ENCODE results near the gene TSPAN10. TPM values are rescaled to one million over a fixed set of nuclear protein-coding genes. Genes with fewer than 3 reads are reported as not detected.

The TSPAN10 gene
- total RNA-seq, 1 experiment from 2014 or later, result 85.2 TPM

DNA sequence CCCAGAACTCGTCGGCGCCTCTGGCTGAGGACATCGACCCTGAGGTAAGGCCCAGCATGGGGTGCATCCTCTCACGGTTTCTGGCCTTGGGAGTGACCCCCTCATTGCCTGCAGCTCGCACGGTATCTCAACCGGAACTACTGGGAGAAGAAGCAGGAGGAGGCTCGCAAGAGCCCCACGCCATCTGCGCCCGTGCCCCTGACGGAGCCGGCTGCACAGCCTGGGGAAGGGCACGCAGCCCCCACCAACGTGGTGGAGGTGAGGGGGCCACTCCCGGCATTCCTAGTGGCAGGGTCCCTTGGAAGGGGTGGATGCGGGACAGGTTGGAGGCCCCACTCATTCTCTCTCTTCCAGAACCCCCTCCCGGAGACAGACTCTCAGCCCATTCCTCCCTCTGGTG, 57.8 kb downstream of the TSPAN10 start:
- in situ Hi-C loops (cut with HindIII; ENCODE audit: low pct_unique_long_range_greater_than_20kb, low sequenced_read_pairs), result no loop called here
- no peak for DNase-seq (ENCODE audit: low read depth, low spot score)

DNA sequence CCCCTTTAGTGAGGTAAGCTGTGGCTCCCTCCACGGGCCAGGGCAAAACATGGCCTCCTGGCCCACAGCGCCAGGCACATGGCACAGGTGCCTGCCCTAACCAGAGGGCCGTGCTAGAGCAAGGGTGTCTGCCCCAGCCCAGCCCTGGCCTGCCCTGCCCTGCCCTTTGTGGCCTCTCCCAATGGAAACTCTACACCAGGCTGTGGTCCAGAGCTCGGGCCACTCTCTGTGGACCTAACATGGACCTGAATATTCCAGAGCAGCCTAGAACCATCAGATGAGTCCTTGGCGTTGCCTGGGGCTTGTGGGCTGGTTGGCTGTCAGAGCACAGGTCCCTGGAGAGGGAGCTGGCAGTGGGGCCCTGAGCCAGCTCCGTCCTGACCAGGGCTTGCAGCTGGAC, 58.2 kb downstream of the TSPAN10 start:
- no peak for DNase-seq (ENCODE audit: low read depth, low spot score)
- in situ Hi-C loops (cut with HindIII; ENCODE audit: low pct_unique_long_range_greater_than_20kb, low sequenced_read_pairs), result no loop called here

GRCh38 chr17:81695801-81696200, 58.8 kb downstream of the TSPAN10 start:
- DNase-seq (ENCODE audit: low read depth, low spot score), result no peak
- in situ Hi-C loops (cut with HindIII; ENCODE audit: low pct_unique_long_range_greater_than_20kb, low sequenced_read_pairs), result no loop called here

DNA sequence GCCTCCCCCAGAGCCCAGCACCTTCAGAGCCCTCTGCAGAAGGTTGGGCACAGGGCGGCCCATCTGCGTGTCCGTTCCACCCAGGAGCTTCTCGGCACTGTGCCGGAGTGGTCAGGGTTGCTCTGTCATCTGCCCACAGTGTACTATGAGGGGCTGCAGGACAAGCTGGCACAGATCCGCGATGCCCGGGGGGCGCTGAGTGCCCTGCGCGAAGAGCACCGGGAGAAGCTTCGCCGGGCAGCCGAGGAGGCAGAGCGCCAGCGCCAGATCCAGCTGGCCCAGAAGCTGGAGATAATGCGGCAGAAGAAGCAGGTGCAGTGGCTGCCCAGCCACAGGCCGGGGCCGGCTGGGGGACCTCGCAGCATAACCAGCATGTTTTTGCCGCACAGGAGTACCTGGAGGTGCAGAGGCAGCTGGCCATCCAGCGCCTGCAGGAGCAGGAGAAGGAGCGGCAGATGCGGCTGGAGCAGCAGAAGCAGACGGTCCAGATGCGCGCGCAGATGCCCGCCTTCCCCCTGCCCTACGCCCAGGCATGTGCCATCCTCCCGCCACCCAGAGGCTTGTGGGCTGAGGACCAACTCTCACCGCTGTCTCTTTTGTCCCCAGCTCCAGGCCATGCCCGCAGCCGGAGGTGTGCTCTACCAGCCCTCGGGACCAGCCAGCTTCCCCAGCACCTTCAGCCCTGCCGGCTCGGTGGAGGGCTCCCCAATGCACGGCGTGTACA, 59.4 kb downstream of the TSPAN10 start:
- in situ Hi-C loops (cut with HindIII; ENCODE audit: low pct_unique_long_range_greater_than_20kb, low sequenced_read_pairs), result no loop called here
- DNase-seq (ENCODE audit: low read depth, low spot score), result no peak

DNA sequence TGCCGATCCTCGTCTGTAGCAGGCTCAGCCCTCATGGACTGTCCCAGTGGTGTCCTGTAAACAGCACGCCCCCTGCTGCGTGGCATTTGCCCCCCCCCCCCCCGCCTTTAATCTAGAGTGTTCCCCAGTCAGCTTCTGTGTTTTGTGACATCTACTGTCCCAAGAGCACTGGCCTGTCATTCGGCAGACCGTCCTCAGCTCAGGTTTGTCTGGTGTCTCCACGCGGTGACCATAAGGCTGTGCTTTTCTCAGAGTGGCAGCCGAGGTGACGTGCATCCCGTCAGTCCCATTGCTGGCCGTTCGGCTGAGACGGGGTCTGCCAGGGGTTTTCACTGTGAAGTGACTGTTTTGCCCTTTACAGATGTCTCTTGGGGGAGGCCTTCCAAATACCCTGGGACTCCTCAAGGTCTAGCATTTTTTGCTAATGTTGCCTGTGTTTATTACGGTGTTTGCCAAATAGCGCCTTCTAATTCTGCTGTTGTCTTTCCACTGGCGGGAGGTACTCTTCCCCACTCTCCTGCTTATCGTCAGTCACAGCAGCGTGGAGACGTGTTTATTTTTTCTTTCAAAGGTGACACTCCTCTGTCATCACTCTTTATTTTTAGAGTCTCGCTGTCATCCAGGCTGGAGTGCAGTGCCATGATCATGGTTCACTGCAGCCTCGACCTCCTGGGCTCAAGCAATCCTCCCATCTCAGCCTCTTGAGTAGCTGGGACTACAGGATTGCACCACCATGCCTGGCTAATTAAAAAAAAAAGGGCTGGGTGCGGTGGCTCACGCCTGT, 60.5 kb downstream of the TSPAN10 start:
- in situ Hi-C loops (cut with HindIII; ENCODE audit: low pct_unique_long_range_greater_than_20kb, low sequenced_read_pairs), result no loop called here
- no peak for DNase-seq (ENCODE audit: low read depth, low spot score)

Small RNA genes lying within 50 kb of the gene (small RNA-seq; reads per million reads assigned to genes)
- gene MIR6786, result 0 to 0.19 reads per million in 2 experiments

Other genes starting within 250 kb of the TSPAN10 start
- 15.4 and 19.1 TPM in 2 replicates for gene BAHCC1, start 241.7 kb upstream of the TSPAN10 start, total RNA-seq (2014; rRNA removed; shearing (Covaris generic))
- gene ACTG1, start 124.4 kb upstream of the TSPAN10 start, total RNA-seq (2014; rRNA removed; shearing (Covaris generic)), result 6,652 and 7,362 TPM in 2 replicates
- 0.34 TPM in 1 of 2 replicates, not detected in the other for gene FSCN2, start 108.8 kb upstream of the TSPAN10 start, total RNA-seq (2014; rRNA removed; shearing (Covaris generic))
- 34.0 and 35.0 TPM in 2 replicates for gene FAAP100, start 84.8 kb upstream of the TSPAN10 start, total RNA-seq (2014; rRNA removed; shearing (Covaris generic))
- 139 TPM in 2 replicates for gene NPLOC4, start 84 bp upstream of the TSPAN10 start, total RNA-seq (2014; rRNA removed; shearing (Covaris generic))
- 0.67 TPM in 1 of 2 replicates, not detected in the other for gene PDE6G, start 19.3 kb downstream of the TSPAN10 start, total RNA-seq (2014; rRNA removed; shearing (Covaris generic))
- 96.8 and 106 TPM in 2 replicates for gene OXLD1, start 29.4 kb downstream of the TSPAN10 start, total RNA-seq (2014; rRNA removed; shearing (Covaris generic))
- 52.0 and 56.8 TPM in 2 replicates for gene CCDC137, start 29.5 kb downstream of the TSPAN10 start, total RNA-seq (2014; rRNA removed; shearing (Covaris generic))
- gene ARL16, start 46.6 kb downstream of the TSPAN10 start, total RNA-seq (2014; rRNA removed; shearing (Covaris generic)), result 46.1 and 52.5 TPM in 2 replicates
- 155 and 174 TPM in 2 replicates for gene HGS, start 46.8 kb downstream of the TSPAN10 start, total RNA-seq (2014; rRNA removed; shearing (Covaris generic))
- gene MRPL12, start 66.2 kb downstream of the TSPAN10 start, total RNA-seq (2014; rRNA removed; shearing (Covaris generic)), result 24.9 and 29.5 TPM in 2 replicates
- gene SLC25A10, start 75.1 kb downstream of the TSPAN10 start, total RNA-seq (2014; rRNA removed; shearing (Covaris generic)), result 45.5 and 50.6 TPM in 2 replicates
- not detected in 2 replicates for gene GCGR, start 167.0 kb downstream of the TSPAN10 start, total RNA-seq (2014; rRNA removed; shearing (Covaris generic))
- gene MCRIP1, start 196.1 kb downstream of the TSPAN10 start, total RNA-seq (2014; rRNA removed; shearing (Covaris generic)), result 144 and 162 TPM in 2 replicates
- 0.56 and 0.63 TPM in 2 replicates for gene PPP1R27, start 197.9 kb downstream of the TSPAN10 start, total RNA-seq (2014; rRNA removed; shearing (Covaris generic))
- 1,826 and 1,949 TPM in 2 replicates for gene P4HB, start 223.3 kb downstream of the TSPAN10 start, total RNA-seq (2014; rRNA removed; shearing (Covaris generic))
- gene ARHGDIA, start 234.1 kb downstream of the TSPAN10 start, total RNA-seq (2014; rRNA removed; shearing (Covaris generic)), result 288 and 306 TPM in 2 replicates

Data from SK-MEL-5 (cell line).